ENCODE results near the gene ZNF787.

The ZNF787 gene

DNA sequence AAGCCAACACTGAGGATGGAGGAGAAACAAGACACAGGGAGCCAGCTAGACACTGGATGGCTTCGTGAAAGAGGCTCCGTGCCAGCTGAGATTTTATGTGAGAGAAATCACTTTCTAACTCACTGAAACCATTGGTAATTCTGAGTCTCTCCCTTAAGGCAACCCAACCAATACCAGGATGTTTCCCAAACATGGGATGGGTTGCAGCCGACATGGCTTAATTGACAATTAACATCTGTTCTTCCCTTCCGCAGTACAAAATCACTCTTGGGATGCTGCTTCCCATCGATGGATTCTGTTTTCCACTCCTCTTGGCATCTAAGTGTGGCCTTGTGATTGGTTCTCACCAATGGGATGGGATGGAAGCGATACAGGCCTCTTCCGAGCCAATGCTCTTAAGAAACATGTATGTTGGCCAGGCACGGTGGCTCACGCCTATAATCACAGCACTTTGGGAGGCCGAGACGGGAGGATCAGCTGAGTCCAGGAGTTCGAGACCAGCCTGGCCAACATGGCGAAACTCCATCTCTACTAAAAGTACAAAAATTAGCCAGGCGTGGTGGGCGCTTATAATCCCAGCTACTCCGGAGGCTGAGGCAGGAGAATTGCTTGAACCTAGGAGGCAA, 2.3 kb upstream of the ZNF787 start:
- DNase-seq (ENCODE audit: low spot score) (no peak), FAIRE-seq (no peak)

DNA sequence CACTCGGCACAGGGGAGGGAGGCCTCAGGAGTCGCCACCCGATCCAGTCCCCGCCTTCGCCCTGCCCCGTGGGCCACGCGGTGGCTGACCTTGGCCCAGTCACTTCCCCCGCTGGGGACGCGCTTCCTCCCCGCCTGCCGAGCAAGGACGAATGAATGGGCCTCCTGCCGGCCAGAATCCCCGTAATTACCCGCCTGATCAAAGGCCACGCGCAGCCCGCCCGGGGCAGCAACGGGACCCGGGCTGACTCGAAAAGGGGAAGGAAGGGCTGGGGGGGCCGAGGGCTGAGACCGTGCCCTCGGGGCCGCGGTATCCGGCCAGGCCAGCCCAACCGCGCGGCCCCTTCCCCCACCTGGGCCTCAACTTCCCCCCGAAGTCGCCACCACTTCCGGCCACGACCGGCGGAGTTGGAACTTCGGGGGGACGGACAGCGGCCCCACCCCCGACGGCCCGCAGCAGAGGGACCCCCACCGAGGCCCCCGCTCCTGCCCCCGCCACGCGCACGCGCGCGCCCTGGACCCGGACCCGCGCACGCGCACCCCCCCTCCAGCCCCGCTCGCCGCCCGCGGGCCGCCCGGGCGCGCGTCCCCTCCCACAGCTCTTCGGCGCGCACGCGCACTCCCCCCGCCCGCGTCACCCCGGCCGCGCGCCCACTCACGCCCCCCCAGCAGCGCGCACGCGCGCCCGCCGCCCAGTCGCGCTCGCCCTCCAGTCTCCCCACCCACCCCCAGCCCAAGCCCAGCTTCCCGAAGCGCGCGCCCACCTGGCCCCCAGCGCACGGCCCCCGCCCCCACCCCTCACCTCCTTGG, 520 bp downstream of the ZNF787 start:
- DNase-seq (ENCODE audit: low spot score) (peak; percentile 90), FAIRE-seq (peak; percentile 40)

- no peak for FAIRE-seq
- DNase-seq (ENCODE audit: low spot score), result no peak
Observed at GRCh38 chr19:56120002-56120370, 1.1 kb downstream of the ZNF787 start.

- FAIRE-seq (no peak), DNase-seq (ENCODE audit: low spot score) (no peak)
Observed at GRCh38 chr19:56119582-56119978, 1.5 kb downstream of the ZNF787 start.

DNA sequence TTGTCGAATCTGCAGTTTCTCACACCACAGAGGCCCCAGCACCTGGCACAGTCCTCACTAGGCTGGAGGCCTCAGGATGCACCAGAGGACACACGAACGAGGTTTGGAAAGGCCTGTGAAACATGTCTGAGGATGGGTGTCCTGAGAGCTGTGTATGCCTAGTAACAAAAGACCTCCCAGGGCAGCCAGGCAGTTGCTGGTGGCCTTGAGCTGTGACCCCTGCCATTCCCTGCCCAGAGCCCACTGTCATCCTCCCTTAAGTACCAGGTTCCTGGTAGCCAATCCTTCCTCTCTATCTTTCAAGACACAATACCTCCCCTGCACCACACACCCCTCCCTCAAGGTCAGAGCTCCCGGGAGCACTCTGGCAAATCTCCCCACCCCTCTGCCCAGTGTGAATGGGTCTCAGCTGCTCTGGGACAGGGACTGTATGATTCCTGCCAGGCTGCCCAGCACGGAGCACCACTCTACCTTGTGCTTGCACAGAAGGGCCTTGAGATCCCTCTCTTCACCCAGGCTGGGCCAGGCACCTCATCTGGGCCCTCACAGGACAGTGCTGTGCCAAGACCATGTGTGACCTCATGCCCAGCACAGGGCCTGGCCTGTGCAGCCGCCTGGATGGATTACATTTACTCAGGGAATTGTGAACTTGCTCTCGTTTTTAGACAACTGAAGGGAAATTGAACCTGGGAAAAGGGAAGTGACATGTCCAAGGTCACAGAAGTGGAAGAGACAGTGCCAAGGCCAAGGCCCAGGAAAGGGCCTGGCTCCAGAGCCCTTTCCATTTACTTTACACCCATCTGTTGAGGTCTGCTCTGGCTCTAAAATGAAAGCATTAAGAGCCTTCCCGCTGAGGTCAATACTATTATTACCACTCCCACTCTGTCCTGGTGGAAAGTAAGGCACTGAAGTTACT, 2.2 kb downstream of the ZNF787 start:
- no peak for FAIRE-seq
- DNase-seq (ENCODE audit: low spot score), result no peak

DNA sequence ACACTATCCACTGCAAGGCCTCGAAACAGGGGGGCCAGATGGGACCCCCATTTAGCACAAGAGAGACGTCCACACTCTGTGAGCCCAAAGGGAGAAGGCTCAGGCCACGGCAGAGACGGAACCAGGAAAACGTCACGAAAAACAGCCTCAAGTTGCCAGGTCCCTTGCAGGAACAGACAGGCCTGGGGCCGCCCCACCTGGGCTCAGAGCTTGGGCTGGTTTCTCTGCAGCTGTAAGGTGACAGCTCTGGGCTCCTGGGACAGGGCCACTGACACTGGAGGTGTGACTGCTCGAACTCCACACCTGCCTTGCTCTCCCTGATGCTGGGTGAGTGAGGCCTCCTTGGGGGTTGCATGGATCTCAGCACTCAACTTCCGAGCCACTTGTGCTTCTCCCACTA, 3.2 kb downstream of the ZNF787 start:
- DNase-seq (ENCODE audit: low spot score) (no peak), FAIRE-seq (no peak)

DNA sequence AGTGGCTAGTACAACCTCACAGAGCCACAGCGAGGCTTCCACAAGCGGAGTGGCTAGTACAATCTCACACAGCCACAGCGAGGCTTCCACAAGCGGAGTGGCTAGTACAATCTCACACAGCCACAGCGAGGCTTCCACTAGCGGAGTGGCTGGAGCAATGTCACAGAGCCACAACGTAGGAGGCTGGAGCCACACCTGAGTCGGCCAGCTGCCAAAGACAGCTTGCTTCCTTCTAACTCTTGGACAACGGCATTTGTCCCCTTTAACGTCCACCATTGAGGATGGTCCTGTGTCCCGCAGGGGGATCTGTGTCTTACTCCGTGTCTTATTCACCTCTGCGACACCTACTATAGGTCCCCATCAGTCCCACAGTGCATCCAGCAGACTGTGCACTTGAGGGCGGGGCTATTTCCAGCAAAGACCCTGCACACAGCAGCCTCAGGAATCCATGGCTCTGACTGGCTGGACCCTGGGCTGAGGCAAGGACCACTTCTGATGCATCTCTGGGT, 3.7 kb downstream of the ZNF787 start:
- DNase-seq (ENCODE audit: low spot score), result no peak
- no peak for FAIRE-seq

GRCh38 chr19:56116606-56117005, 4.5 kb downstream of the ZNF787 start:
- FAIRE-seq (no peak), DNase-seq (ENCODE audit: low spot score) (no peak)

DNA sequence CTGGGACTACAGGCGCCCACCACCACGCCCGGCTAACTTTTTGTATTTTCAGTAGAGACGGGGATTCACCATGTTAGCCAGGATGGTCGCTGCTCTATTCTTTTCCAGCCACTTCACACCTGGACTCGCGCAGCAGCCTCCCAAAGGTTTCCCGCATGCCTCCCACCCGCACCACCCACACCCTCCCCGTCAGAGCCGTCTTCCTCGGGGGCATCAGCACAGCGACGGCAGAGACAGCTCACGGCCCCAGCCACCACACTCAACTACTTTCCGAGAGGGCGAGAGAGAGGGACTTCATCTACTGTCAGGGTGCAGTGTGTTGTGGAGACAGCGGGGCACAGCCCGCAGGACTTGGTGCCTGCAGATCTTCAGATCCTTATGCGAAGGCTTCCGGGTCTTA, 5.6 kb downstream of the ZNF787 start:
- FAIRE-seq (no peak), DNase-seq (ENCODE audit: low spot score) (no peak)

DNA sequence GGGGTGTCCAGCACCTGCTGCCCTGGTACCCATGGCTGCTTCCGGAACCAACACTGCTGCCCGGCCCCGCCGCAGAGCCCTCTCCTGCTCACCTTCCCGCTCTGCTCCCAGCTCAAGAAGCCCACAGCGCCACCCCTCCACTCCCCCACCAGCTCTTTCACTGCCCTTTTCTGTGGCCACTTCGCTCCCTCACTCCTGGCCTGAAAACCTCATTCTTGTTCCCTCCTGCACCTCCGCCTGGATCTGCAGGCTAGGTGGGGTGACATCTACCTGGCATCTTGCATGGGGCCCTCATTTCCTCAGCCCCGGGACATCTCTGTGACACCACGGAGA, 6.4 kb downstream of the ZNF787 start:
- FAIRE-seq (no peak), DNase-seq (ENCODE audit: low spot score) (no peak)

DNA sequence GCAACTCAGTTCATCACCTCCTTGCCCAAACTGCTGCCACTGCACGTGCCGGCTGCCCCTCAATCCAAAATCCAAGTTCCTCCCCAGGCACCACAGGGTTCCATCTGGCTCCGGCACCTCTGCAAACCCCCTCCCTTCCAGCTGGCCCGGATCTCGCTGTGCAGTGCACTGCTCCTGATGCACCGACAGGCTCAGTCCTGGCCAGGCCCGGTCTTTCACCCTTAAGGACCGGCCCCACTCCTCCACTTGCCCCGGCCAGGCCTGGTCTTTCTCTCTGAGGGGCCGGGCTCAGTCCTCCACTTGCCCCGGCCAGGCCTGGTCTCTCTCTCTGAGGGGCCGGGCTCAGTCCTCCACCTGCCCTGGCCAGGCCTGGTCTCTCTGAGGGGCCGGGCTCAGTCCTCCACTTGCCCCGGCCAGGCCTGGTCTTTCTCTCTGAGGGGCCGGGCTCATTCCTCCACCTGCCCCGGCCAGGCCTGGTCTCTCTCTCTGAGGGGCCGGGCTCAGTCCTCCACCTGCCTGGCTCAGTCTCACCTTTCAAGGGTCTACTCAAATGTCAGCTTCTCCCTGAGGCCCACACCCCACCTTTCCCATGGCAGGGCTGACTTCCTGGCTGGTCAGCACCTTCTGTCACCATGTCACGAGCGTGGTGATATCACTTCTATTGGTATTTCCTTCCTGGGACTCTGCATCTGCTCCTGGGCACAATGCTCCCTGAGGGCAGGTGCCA, 6.9 kb downstream of the ZNF787 start:
- DNase-seq (ENCODE audit: low spot score) (no peak), FAIRE-seq (no peak)

DNA sequence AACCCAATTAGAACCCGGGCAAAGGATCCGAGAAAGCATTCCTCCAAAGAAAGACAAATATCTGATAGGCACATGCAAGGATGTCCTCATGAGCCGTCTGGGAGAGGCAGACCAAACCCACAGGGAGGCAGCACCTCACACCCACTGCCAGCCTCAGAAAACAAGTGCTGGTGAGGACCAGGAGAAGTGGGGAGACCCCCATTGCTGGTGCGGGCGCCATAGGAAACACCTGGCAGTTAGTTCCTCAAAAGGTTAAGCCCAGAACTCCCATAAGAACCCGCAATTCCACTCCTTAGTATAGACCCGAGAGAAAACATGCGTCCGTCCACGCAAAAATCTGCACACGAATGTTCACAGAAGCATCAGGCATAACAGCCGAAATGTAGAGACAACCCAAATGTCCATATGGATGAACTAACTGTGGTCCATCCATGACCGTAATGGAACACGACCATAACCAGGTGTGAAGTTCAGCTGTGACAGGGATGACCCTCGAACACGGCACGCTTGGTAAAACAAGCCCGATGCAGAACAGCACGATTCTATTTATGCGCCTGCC, 7.9 kb downstream of the ZNF787 start:
- DNase-seq (ENCODE audit: low spot score), result no peak
- FAIRE-seq, result no peak

- FAIRE-seq, result no peak
- DNase-seq (ENCODE audit: low spot score), result no peak
Observed at GRCh38 chr19:56112313-56112709, 8.8 kb downstream of the ZNF787 start.

DNA sequence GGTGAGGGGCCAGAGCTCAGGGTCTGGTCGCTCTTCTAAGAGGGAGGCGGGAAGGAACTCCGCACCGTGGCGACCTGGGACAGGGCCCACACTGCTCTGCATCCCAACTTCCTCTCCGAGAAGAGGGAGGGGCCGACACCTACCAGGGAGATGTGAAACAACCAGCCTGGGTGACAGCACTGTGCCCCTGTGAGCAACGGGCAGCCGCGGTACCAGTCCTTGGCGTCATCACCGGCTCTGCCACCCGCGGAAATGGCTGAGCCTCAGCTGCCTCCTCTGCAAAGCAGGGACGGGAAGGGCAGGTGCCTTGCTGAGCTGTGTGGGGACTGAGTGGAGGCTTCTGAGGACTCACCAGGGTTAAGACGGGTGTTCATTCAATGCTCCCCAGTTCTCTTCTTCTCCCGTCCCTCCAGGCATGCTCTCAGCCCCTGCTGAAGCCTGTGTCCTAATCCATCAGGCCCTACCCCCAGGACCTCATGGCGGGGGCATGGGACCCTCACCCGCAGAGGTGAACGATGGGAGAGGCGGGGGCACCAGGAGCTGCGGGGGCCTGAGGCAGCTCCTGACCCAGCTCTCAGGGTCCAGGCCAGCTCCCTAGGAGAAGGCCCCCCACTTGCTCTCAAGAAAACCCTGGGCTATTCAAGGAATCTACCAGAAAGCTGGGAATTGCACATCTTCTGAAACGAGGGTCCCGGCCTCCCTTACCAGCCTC, 9.3 kb downstream of the ZNF787 start:
- DNase-seq (ENCODE audit: low spot score) (no peak), FAIRE-seq (no peak)

- FAIRE-seq (no peak), DNase-seq (ENCODE audit: low spot score) (no peak)
Observed at GRCh38 chr19:56110515-56111448, 10.3 kb downstream of the ZNF787 start.

GRCh38 chr19:56109226-56109625, 11.9 kb downstream of the ZNF787 start:
- no peak for FAIRE-seq
- no peak for DNase-seq (ENCODE audit: low spot score)

DNA sequence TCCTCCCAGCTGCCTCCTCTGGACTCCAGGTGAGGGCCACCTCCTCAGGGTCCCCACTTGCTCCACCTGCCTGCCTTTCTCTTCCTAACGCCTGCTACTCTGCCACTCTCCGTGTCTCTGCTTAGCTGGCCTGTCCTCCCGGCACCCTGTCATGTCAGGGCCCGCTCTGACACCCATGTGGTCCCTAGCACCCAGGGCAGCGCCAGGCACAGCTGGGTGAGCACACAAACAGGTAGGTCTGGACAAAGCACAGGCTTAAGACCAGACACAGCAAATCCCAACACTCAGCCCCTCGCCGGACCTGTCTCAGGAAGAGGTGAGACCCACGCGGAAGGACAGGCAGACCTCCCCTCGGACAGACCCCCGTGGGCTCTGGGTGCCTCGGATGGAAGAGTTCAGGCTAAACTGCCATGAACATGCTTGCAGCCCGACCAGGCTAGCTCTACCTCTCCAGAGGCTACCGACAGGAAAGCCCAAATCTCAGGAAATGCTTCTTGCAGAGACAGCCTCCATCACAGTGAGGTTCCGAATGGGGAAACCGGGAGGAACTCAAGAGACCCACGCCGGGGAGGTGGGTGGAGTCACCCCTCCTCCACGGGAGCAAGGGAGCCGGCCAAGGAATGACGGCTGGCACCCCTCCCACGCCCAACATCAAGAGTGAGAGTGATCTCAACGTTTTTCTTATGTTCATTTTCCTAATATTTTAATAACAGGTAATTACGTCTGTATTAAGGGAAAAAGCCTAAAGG, 12.5 kb downstream of the ZNF787 start:
- FAIRE-seq (no peak), DNase-seq (ENCODE audit: low spot score) (no peak)

- DNase-seq (ENCODE audit: low spot score) (no peak), FAIRE-seq (no peak)
Observed at GRCh38 chr19:56107626-56108351, 13.3 kb downstream of the ZNF787 start.

Measured in urothelium cell line (cell line).